ENCODE results near the gene PDPK1.

PDPK1 gene

GRCh38 chr16:2492292-2492691 lies 45.5 kb upstream of the PDPK1 start:
- TF ChIP-seq SPI1 (IDR thresholded peaks at IDR 0.05; ENCODE audit: borderline replicate concordance, low read depth) = no peak
- TF ChIP-seq REST (IDR thresholded peaks at IDR 0.05; ENCODE audit: insufficient replicate concordance, low read depth) = no peak
- no peak for TF ChIP-seq CTCF (IDR thresholded peaks at IDR 0.05; ENCODE audit: insufficient read depth, low read length)
- no peak for TF ChIP-seq GABPA (IDR thresholded peaks at IDR 0.05; ENCODE audit: low read depth)
- no peak for TF ChIP-seq POLR2AphosphoS5 (IDR thresholded peaks at IDR 0.05; ENCODE audit: low read depth)
- Histone ChIP-seq H3K27me3 (ENCODE audit: insufficient read depth, poor library complexity, severe bottlenecking) (no peaks in the 10 kb centered on the region), H3K4me3 (replicated peaks; ENCODE audit: insufficient read depth, low read length) (no peak overlapping the region), H3K27ac (replicated peaks) (no peak overlapping the region)
- no peak for DNase-seq (ENCODE audit: low read depth in 1 of 2, low spot score in 1 of 2)

- H3K4me3 ChIP-seq (replicated peaks; ENCODE audit: insufficient read depth, low read length) = no peak overlapping the region
- H3K27me3 ChIP-seq (ENCODE audit: insufficient read depth, poor library complexity, severe bottlenecking) = no peaks in the 10 kb centered on the region
- DNase-seq (ENCODE audit: low read depth in 1 of 2, low spot score in 1 of 2) = no peak
- no peak overlapping the region; the same call in 1 of the 2 replicates for H3K27ac ChIP-seq (replicated peaks)
- no peak for TF ChIP-seq REST (IDR thresholded peaks at IDR 0.05; ENCODE audit: insufficient replicate concordance, low read depth)
- no peak for TF ChIP-seq CTCF (IDR thresholded peaks at IDR 0.05; ENCODE audit: insufficient read depth, low read length)
- TF ChIP-seq SPI1 (IDR thresholded peaks at IDR 0.05; ENCODE audit: borderline replicate concordance, low read depth) = no peak
- TF ChIP-seq GABPA (IDR thresholded peaks at IDR 0.05; ENCODE audit: low read depth) = no peak
- no peak for TF ChIP-seq POLR2AphosphoS5 (IDR thresholded peaks at IDR 0.05; ENCODE audit: low read depth)
Measured at GRCh38 chr16:2493605-2494004, 44.2 kb upstream of the PDPK1 start.

GRCh38 chr16:2494616-2495015 lies 43.2 kb upstream of the PDPK1 start:
- no peak overlapping the region for H3K4me3 ChIP-seq (replicated peaks; ENCODE audit: insufficient read depth, low read length)
- no peak overlapping the region for H3K27ac ChIP-seq (replicated peaks)
- TF ChIP-seq GABPA (IDR thresholded peaks at IDR 0.05; ENCODE audit: low read depth) = no peak
- TF ChIP-seq CTCF (IDR thresholded peaks at IDR 0.05; ENCODE audit: insufficient read depth, low read length) = no peak
- TF ChIP-seq POLR2AphosphoS5 (IDR thresholded peaks at IDR 0.05; ENCODE audit: low read depth) = no peak
- no peak for TF ChIP-seq REST (IDR thresholded peaks at IDR 0.05; ENCODE audit: insufficient replicate concordance, low read depth)
- TF ChIP-seq SPI1 (IDR thresholded peaks at IDR 0.05; ENCODE audit: borderline replicate concordance, low read depth) = no peak
- H3K27me3 ChIP-seq (ENCODE audit: insufficient read depth, poor library complexity, severe bottlenecking) = no peaks in the 10 kb centered on the region
- no peak for DNase-seq (ENCODE audit: low read depth in 1 of 2, low spot score in 1 of 2)
